ENCODE results near the gene AUTS2. TPM values are rescaled to one million over a fixed set of nuclear protein-coding genes. Genes with fewer than 3 reads are reported as not detected.

AUTS2 gene
- total RNA-seq, 1 experiment from 2014 or later = 2.5 TPM

GRCh38 chr7:69586321-69586720 lies 12.0 kb upstream of the AUTS2 start:
- no peaks in the 10 kb centered on the region for H3K9me3 ChIP-seq (ENCODE audit: control insufficient read depth, insufficient read depth, low read depth, low read length)
- POLR2A ChIA-PET = no interaction called here
- no peaks in the 10 kb centered on the region for H3K4me1 ChIP-seq (ENCODE audit: control insufficient read depth, insufficient read depth, low read length)
- no peak overlapping the region for H3K4me3 ChIP-seq (ENCODE audit: low read depth in 2 of 2, low read length in 2 of 2)
- BruUV-seq (replicated peaks) = no TSS peak
- no peak overlapping the region for H3K27ac ChIP-seq (ENCODE audit: low read length)
- CTCF ChIA-PET = no interaction called here
- intact Hi-C loops (cut with micrococcal nuclease; ENCODE audit: unreplicated experiment) = no loop called here
- no peak for DNase-seq (ENCODE audit: low read depth, low spot score)
- TF ChIP-seq REST (IDR thresholded peaks at IDR 0.05; ENCODE audit: insufficient read depth in 1 of 2, low read depth in 2 of 2, low read length in 1 of 2) = no peak
- no peak for TF ChIP-seq CTCF (IDR thresholded peaks at IDR 0.05)
- H3K27me3 ChIP-seq (ENCODE audit: control insufficient read depth, insufficient read depth, low read length) = 0 out of 2 replicates have a peak, but pooled peaks cover 2% of the 10 kb centered on the region
- in situ Hi-C loops (cut with HindIII; ENCODE audit: low pct_unique_long_range_greater_than_20kb, low sequenced_read_pairs) = no loop called here
- no peak for ATAC-seq
- H3K36me3 ChIP-seq (ENCODE audit: control insufficient read depth, insufficient read depth, low read length) = no peaks in the 10 kb centered on the region

- no peak overlapping the region for H3K4me3 ChIP-seq (ENCODE audit: low read depth in 2 of 2, low read length in 2 of 2)
- BruUV-seq (replicated peaks) = no TSS peak
- ChIA-PET POLR2A (no interaction called here), CTCF (no interaction called here)
- DNase-seq (ENCODE audit: low read depth, low spot score) = no peak
- H3K36me3 ChIP-seq (ENCODE audit: control insufficient read depth, insufficient read depth, low read length) = no peaks in the 10 kb centered on the region
- no peaks in the 10 kb centered on the region for H3K4me1 ChIP-seq (ENCODE audit: control insufficient read depth, insufficient read depth, low read length)
- no peaks in the 10 kb centered on the region for H3K9me3 ChIP-seq (ENCODE audit: control insufficient read depth, insufficient read depth, low read depth, low read length)
- no peak overlapping the region for H3K27ac ChIP-seq (ENCODE audit: low read length)
- in situ Hi-C loops (cut with HindIII; ENCODE audit: low pct_unique_long_range_greater_than_20kb, low sequenced_read_pairs) (no loop called here), intact Hi-C loops (cut with micrococcal nuclease; ENCODE audit: unreplicated experiment) (no loop called here)
- no peak for TF ChIP-seq TCF7L2 (IDR thresholded peaks at IDR 0.05; ENCODE audit: low read depth, low read length)
- TF ChIP-seq REST (IDR thresholded peaks at IDR 0.05; ENCODE audit: insufficient read depth in 1 of 2, low read depth in 2 of 2, low read length in 1 of 2) = no peak
- TF ChIP-seq CTCF (IDR thresholded peaks at IDR 0.05) = no peak
- TF ChIP-seq POLR2AphosphoS5 (IDR thresholded peaks at IDR 0.05; ENCODE audit: low read depth, low read length) = no peak
- TF ChIP-seq SIN3A (IDR thresholded peaks at IDR 0.05; ENCODE audit: borderline replicate concordance, insufficient read depth, low read depth, low read length) = no peak
- ATAC-seq = no peak
- H3K27me3 ChIP-seq (ENCODE audit: control insufficient read depth, insufficient read depth, low read length) = 0 out of 2 replicates have a peak, but pooled peaks cover 2% of the 10 kb centered on the region
Observed at GRCh38 chr7:69588773-69589172, 9.5 kb upstream of the AUTS2 start.

Data from Panc1 (cell line).